IMR-90 (cell line): ENCODE data around the gene ALKAL2.

Source experiments
- BHLHE40 ChIP-seq: fragments of 150-350 bp; IDR thresholded peaks from 2 replicates; pipeline ENCODE4 v1.6.1; 2016; ENCODE audit warnings: mild to moderate bottlenecking, low read depth, low read length
- CEBPB ChIP-seq: IDR thresholded peaks from 2 replicates; pipeline ENCODE4 v1.6.1; 2012; ENCODE audit warnings: low read depth, low read length, improper control_type of control experiment
- CHD1 ChIP-seq: IDR thresholded peaks from 2 replicates; pipeline ENCODE4 v1.6.1; 2012; ENCODE audit warnings: low read depth, low read length, improper control_type of control experiment
- CTCF ChIP-seq: conservative IDR thresholded peaks from 2 replicates; pipeline ENCODE4 v1.5.1; 2012; ENCODE audit warnings: mild to moderate bottlenecking, low read depth, low read length, improper control_type of control experiment
- MAFK ChIP-seq: IDR thresholded peaks from 2 replicates; pipeline ENCODE4 v1.6.1; 2012; ENCODE audit warnings: low read depth, low read length, improper control_type of control experiment
- MXI1 ChIP-seq: IDR thresholded peaks from 2 replicates; pipeline ENCODE4 v1.6.1; 2012; ENCODE audit warnings: low read depth, mild to moderate bottlenecking, low read length, moderate library complexity, borderline replicate concordance
- POLR2A ChIP-seq: IDR thresholded peaks from 2 replicates; pipeline ENCODE4 v1.6.1; 2012; ENCODE audit warnings: mild to moderate bottlenecking, low read depth, low read length
- RAD21 ChIP-seq: IDR thresholded peaks from 2 replicates; pipeline ENCODE4 v1.6.1; 2012; ENCODE audit warnings: low read length, improper control_type of control experiment
- RFX5 ChIP-seq: IDR thresholded peaks from 2 replicates; pipeline ENCODE4 v1.8.0; 2012; ENCODE audit warnings: low read depth, mild to moderate bottlenecking, low read length, moderate library complexity
- SMC3 ChIP-seq: fragments of 150-350 bp; IDR thresholded peaks from 2 replicates; pipeline ENCODE4 v1.6.1; 2016; ENCODE audit warnings: low read depth, mild to moderate bottlenecking, antibody characterized with exemption, low read length, moderate library complexity
- USF2 ChIP-seq: fragments of 150-350 bp; IDR thresholded peaks from 2 replicates; pipeline ENCODE4 v1.6.1; 2017; ENCODE audit warnings: mild to moderate bottlenecking, antibody characterized with exemption, low read length, low read depth

- TF ChIP-seq CTCF (no peak), MAFK (no peak), POLR2A (no peak), MXI1 (no peak), USF2 (no peak), RAD21 (no peak), CHD1 (no peak), RFX5 (no peak), CEBPB (no peak), SMC3 (no peak), BHLHE40 (no peak)
Measured at GRCh38 chr2:287911-288757, at the start of gene ALKAL2.
